Measurements from ENCODE around the gene RAD18.

DNA sequence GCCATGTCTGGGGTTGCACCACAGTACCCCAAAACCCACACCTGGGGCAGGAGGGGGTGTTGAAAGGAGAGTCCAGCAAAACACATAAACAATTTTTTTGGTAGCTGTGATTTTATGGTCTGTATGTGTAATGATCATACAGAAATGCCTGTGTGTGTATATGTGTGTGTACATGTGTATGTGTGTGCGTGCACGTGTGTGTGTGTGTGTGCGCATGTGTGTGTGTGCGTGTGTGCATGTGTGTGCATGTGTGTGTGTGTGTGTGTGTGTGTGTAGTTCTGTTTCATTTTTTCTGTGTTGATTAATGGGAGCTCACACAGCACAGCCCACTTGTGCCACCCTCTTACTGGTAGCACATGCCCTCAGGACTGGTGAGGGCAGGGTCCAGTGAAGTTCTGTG, 97.6 kb downstream of the RAD18 start:
- no peak for TF ChIP-seq CREB1 (IDR thresholded peaks at IDR 0.05; ENCODE audit: low read depth)
- TF ChIP-seq NFIC (IDR thresholded peaks at IDR 0.05): no peak
- no peak for TF ChIP-seq TAF1 (IDR thresholded peaks at IDR 0.05; ENCODE audit: low read depth)
- no peak for TF ChIP-seq YY1 (IDR thresholded peaks at IDR 0.05; ENCODE audit: low read depth)
- no peak for TF ChIP-seq TCF12 (IDR thresholded peaks at IDR 0.05; ENCODE audit: low read depth)
- TF ChIP-seq, protein P1, sequence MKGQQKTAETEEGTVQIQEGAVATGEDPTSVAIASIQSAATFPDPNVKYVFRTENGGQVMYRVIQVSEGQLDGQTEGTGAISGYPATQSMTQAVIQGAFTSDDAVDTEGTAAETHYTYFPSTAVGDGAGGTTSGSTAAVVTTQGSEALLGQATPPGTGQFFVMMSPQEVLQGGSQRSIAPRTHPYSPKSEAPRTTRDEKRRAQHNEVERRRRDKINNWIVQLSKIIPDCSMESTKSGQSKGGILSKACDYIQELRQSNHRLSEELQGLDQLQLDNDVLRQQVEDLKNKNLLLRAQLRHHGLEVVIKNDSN (IDR thresholded peaks at IDR 0.05): no peak
- no peak for TF ChIP-seq EP300 (IDR thresholded peaks at IDR 0.05; ENCODE audit: borderline replicate concordance)
- no peak for TF ChIP-seq RAD21 (IDR thresholded peaks at IDR 0.05; ENCODE audit: low read depth)
- no peak for TF ChIP-seq REST (IDR thresholded peaks at IDR 0.05; ENCODE audit: low read depth)
- TF ChIP-seq FOXM1 (IDR thresholded peaks at IDR 0.05; ENCODE audit: borderline replicate concordance, low read depth): no peak
